ENCODE measurements around the gene DTNA. TPM values are rescaled to one million over a fixed set of nuclear protein-coding genes. Genes with fewer than 3 reads are reported as not detected.

The DTNA gene
- total RNA-seq, 2 experiments from 2014 or later: not detected

- H3K36me3 ChIP-seq (ENCODE audit: insufficient read depth, low read length): no peaks in the 10 kb centered on the region
- no peak overlapping the region for H3K4me3 Mint-ChIP-seq
- no peak for ATAC-seq (ENCODE audit: poor library complexity)
Observed at GRCh38 chr18:34806527-34806926, 96.4 kb downstream of the DTNA start.

GRCh38 chr18:34807106-34807796 lies 97.2 kb downstream of the DTNA start:
- Mint-ChIP-seq H3K27ac (no peak overlapping the region), H3K9me3 (no peaks in the 10 kb centered on the region), H3K4me3 (no peak overlapping the region), H3K27me3 (peaks cover 20% of the 10 kb centered on the region), H3K4me1 (ENCODE audit: low read depth) (no peaks in the 10 kb centered on the region), H3K36me3 (ENCODE audit: low read depth) (no peaks in the 10 kb centered on the region)
- ATAC-seq (ENCODE audit: poor library complexity) (no peak), DNase-seq (no peak)
- ChIA-PET CTCF (no interaction called here), POLR2A (no interaction called here)
- H3K4me1 ChIP-seq (ENCODE audit: insufficient read depth, low read length): no peaks in the 10 kb centered on the region
- no peak overlapping the region for H3K27ac ChIP-seq (ENCODE audit: low read depth in 1 of 2, low read length in 2 of 2)
- H3K36me3 ChIP-seq (ENCODE audit: insufficient read depth, low read length): no peaks in the 10 kb centered on the region
- H3K9me3 ChIP-seq (ENCODE audit: control insufficient read depth in 1 of 2, insufficient read depth in 1 of 2, low read length in 2 of 2): no peaks in the 10 kb centered on the region
- no peak for TF ChIP-seq CTCF (IDR thresholded peaks at IDR 0.05)
- intact Hi-C loops (cut with DNase I, micrococcal nuclease): no loop called here
- no peak overlapping the region for H3K4me3 ChIP-seq (ENCODE audit: low read length)
- H3K27me3 ChIP-seq (ENCODE audit: control insufficient read depth in 1 of 2, insufficient read depth in 2 of 2, low read length in 2 of 2): no peaks in the 10 kb centered on the region

More at GRCh38 chr18:34806527-34806926, 96.4 kb downstream of the DTNA start:
- H3K27ac Mint-ChIP-seq: no peak overlapping the region
- Histone ChIP-seq H3K4me3 (ENCODE audit: low read length) (no peak overlapping the region), H3K9me3 (ENCODE audit: control insufficient read depth in 1 of 2, insufficient read depth in 1 of 2, low read length in 2 of 2) (no peaks in the 10 kb centered on the region), H3K27ac (ENCODE audit: low read depth in 1 of 2, low read length in 2 of 2) (no peak overlapping the region), H3K27me3 (ENCODE audit: control insufficient read depth in 1 of 2, insufficient read depth in 2 of 2, low read length in 2 of 2) (no peaks in the 10 kb centered on the region), H3K4me1 (ENCODE audit: insufficient read depth, low read length) (no peaks in the 10 kb centered on the region)
- H3K4me1 Mint-ChIP-seq (ENCODE audit: low read depth): no peaks in the 10 kb centered on the region
- H3K36me3 Mint-ChIP-seq (ENCODE audit: low read depth): no peaks in the 10 kb centered on the region
- intact Hi-C loops (cut with DNase I, micrococcal nuclease): no loop called here
- no peak for DNase-seq
- POLR2A ChIA-PET: no interaction called here
- CTCF ChIA-PET: no interaction called here
- H3K9me3 Mint-ChIP-seq: no peaks in the 10 kb centered on the region
- TF ChIP-seq CTCF (IDR thresholded peaks at IDR 0.05): no peak
- H3K27me3 Mint-ChIP-seq: peaks cover 20% of the 10 kb centered on the region

GRCh38 chr18:34808389-34808788 lies 98.3 kb downstream of the DTNA start:
- intact Hi-C loops (cut with DNase I, micrococcal nuclease): no loop called here
- ChIA-PET CTCF (no interaction called here), POLR2A (no interaction called here)
- Histone ChIP-seq H3K27ac (ENCODE audit: low read depth in 1 of 2, low read length in 2 of 2) (no peak overlapping the region), H3K9me3 (ENCODE audit: control insufficient read depth in 1 of 2, insufficient read depth in 1 of 2, low read length in 2 of 2) (no peaks in the 10 kb centered on the region), H3K36me3 (ENCODE audit: insufficient read depth, low read length) (no peaks in the 10 kb centered on the region), H3K27me3 (ENCODE audit: control insufficient read depth in 1 of 2, insufficient read depth in 2 of 2, low read length in 2 of 2) (no peaks in the 10 kb centered on the region), H3K4me3 (ENCODE audit: low read length) (no peak overlapping the region), H3K4me1 (ENCODE audit: insufficient read depth, low read length) (no peaks in the 10 kb centered on the region)
- DNase-seq (no peak), ATAC-seq (ENCODE audit: poor library complexity) (no peak)
- no peak overlapping the region for H3K27ac Mint-ChIP-seq
- peaks cover 20% of the 10 kb centered on the region for H3K27me3 Mint-ChIP-seq
- H3K4me3 Mint-ChIP-seq: no peak overlapping the region
- H3K9me3 Mint-ChIP-seq: no peaks in the 10 kb centered on the region
- H3K36me3 Mint-ChIP-seq (ENCODE audit: low read depth): no peaks in the 10 kb centered on the region
- H3K4me1 Mint-ChIP-seq (ENCODE audit: low read depth): no peaks in the 10 kb centered on the region
- no peak for TF ChIP-seq CTCF (IDR thresholded peaks at IDR 0.05)

Measured in CD4-positive, alpha-beta T cell (primary cell).